Lung (tissue), 12 donors: ENCODE results near the gene ANXA3. TPM values are rescaled to one million over a fixed set of nuclear protein-coding genes. Genes with fewer than 3 reads are reported as not detected.

Experiments used
- ATAC-seq: fragments of 200-7000 bp; cut with Tn5 transposase; one replicate; pipeline ENCODE4 v1.9.1; 2020; ENCODE audit warnings: moderate number of reproducible peaks; ENCODE audit not compliant: insufficient read depth, low FRiP score
- DNase-seq, 3 donors: peaks; one replicate each; pipeline ENCODE4 v3.0.0-alpha.2; 2013 to 2017
- H3K27ac ChIP-seq, 2 donors: one replicate each; pipeline ENCODE4 v1.5.1; 2013; ENCODE audit warnings: mild to moderate bottlenecking in 2 of 2, moderate library complexity in 2 of 2, control low read depth in 1 of 2, inconsistent platforms in 1 of 2, low read depth in 1 of 2, low read length in 1 of 2
- H3K27me3 ChIP-seq, 3 donors: one replicate each; pipeline ENCODE4 v1.5.1; 2013; ENCODE audit warnings: low read length in 2 of 3; ENCODE audit not compliant: control insufficient read depth in 3 of 3, insufficient read depth in 3 of 3
- H3K36me3 ChIP-seq, 4 donors: one replicate each; pipeline ENCODE4 v1.5.1; 2013; ENCODE audit warnings: low read length in 4 of 4, mild to moderate bottlenecking in 1 of 4, moderate library complexity in 1 of 4; ENCODE audit not compliant: control insufficient read depth in 4 of 4, insufficient read depth in 4 of 4
- H3K4me1 ChIP-seq, 5 donors: one replicate each; pipeline ENCODE4 v1.5.1; 2013; ENCODE audit warnings: low read length in 5 of 5, mild to moderate bottlenecking in 2 of 5, moderate library complexity in 1 of 5; ENCODE audit not compliant: control insufficient read depth in 5 of 5, insufficient read depth in 5 of 5
- H3K4me3 ChIP-seq: one replicate; pipeline ENCODE4 v1.5.1; 2013; ENCODE audit warnings: mild to moderate bottlenecking, control low read depth, moderate library complexity
- H3K9ac ChIP-seq, 2 donors: one replicate each; pipeline ENCODE4 v1.5.1; 2013; ENCODE audit warnings: low read length in 2 of 2, control low read depth in 1 of 2; ENCODE audit not compliant: insufficient read depth in 1 of 2
- H3K9me3 ChIP-seq, 4 donors: one replicate each; pipeline ENCODE4 v1.5.1; 2013; ENCODE audit warnings: low read length in 3 of 4, mild to moderate bottlenecking in 1 of 4, moderate library complexity in 1 of 4; ENCODE audit not compliant: control insufficient read depth in 4 of 4, insufficient read depth in 3 of 4
- WGBS, 2 donors: extraction: QIAGEN DNeasy Blood & Tissue Kit; methylation state at CpG; one replicate each; pipeline ENCODE4 v1.1.7; 2013; 5-methylcytosine and 5-hydroxymethylcytosine counted together
- polyA plus RNA-seq, 2 donors: library from polyadenylated mRNA; stranded (reverse); fragments of 200-250 nt; gene quantifications; one replicate each; pipeline ENCODE4 v1.2.1, GENCODE V29; 2013
- total RNA-seq, 2 donors: library from RNA; depleted of rRNA in 1 of 2; stranded (reverse); fragments of >200 nt in 1 of 2; gene quantifications; one replicate each; pipeline ENCODE4 v1.2.1, GENCODE V29; 2014 to 2021
- TF ChIP-seq, protein P1 (sequence below): IDR thresholded peaks from 2 replicates; pipeline ENCODE4 v1.5.1; 2012; ENCODE audit warnings: mild to moderate bottlenecking; ENCODE audit errors: control extremely low read depth, extremely low read depth
- donor health status: control.
- donor health status: control.
- donor health status: Bipolar disorder and iron deficiency.
- donor health status: healthy.
- donor health status: DM: yes; HTN: yes; CAD: no.

Gene ANXA3
- total and polyA plus RNA-seq, 4 donors: 84.1 to 244 (median 156) TPM

GRCh38 chr4:78651250-78651860 is 99.8 kb downstream of the ANXA3 start:
- 89 to 98% methylated on average over 4 of the region's 4 CpGs for WGBS, 2 donors
- Histone ChIP-seq H3K27me3 (no peaks in the 10 kb centered on the region), H3K9me3 (no peaks in the 10 kb centered on the region), H3K4me1 (peaks cover 5 to 30% (median 17%) of the 10 kb centered on the region in 5 donors), H3K9ac (no peak overlapping the region), H3K27ac (peak overlapping the region in 1 of 2 donors; percentile 22), H3K4me3 (no peak overlapping the region), H3K36me3 (no peaks in the 10 kb centered on the region)
- ATAC-seq (no peak), DNase-seq (no peak)
- TF ChIP-seq, protein P1, sequence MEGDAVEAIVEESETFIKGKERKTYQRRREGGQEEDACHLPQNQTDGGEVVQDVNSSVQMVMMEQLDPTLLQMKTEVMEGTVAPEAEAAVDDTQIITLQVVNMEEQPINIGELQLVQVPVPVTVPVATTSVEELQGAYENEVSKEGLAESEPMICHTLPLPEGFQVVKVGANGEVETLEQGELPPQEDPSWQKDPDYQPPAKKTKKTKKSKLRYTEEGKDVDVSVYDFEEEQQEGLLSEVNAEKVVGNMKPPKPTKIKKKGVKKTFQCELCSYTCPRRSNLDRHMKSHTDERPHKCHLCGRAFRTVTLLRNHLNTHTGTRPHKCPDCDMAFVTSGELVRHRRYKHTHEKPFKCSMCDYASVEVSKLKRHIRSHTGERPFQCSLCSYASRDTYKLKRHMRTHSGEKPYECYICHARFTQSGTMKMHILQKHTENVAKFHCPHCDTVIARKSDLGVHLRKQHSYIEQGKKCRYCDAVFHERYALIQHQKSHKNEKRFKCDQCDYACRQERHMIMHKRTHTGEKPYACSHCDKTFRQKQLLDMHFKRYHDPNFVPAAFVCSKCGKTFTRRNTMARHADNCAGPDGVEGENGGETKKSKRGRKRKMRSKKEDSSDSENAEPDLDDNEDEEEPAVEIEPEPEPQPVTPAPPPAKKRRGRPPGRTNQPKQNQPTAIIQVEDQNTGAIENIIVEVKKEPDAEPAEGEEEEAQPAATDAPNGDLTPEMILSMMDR: no peak

- DNase-seq: peak; percentile 60 to 84 (median 84)
- no peak overlapping the region for H3K4me3 ChIP-seq
- H3K36me3 ChIP-seq: no peaks in the 10 kb centered on the region
- H3K27me3 ChIP-seq: no peaks in the 10 kb centered on the region
- H3K9me3 ChIP-seq: no peaks in the 10 kb centered on the region
- no peak for ATAC-seq
- peaks cover 3 to 26% (median 17%) of the 10 kb centered on the region in 5 donors for H3K4me1 ChIP-seq
- WGBS, 2 donors: 46 to 53% methylated on average over 1 of the region's 1 CpG
- H3K27ac ChIP-seq: peak overlapping the region in 1 of 2 donors; percentile 33
- no peak overlapping the region for H3K9ac ChIP-seq
- TF ChIP-seq, protein P1: no peak
These were observed 100.8 kb downstream of the ANXA3 start for GRCh38 chr4:78652282-78652876.

GRCh38 chr4:78653655-78654054 is 102.1 kb downstream of the ANXA3 start:
- DNase-seq (peak in 1 of 3 donors; percentile 33), ATAC-seq (no peak)
- Histone ChIP-seq H3K4me1 (peaks cover 2 to 26% (median 17%) of the 10 kb centered on the region in 5 donors), H3K27ac (no peak overlapping the region), H3K4me3 (no peak overlapping the region), H3K9ac (no peak overlapping the region), H3K36me3 (no peaks in the 10 kb centered on the region), H3K27me3 (no peaks in the 10 kb centered on the region), H3K9me3 (no peaks in the 10 kb centered on the region)
- 16 to 23% methylated on average over 2 of the region's 2 CpGs for WGBS, 2 donors
- TF ChIP-seq, protein P1: no peak
